ENCODE data around the gene TNFRSF1A.

TNFRSF1A gene

GRCh38 chr12:6315704-6316597 is 25.9 kb downstream of the TNFRSF1A start:
- no peak for DNase-seq (ENCODE audit: low spot score)
- TF ChIP-seq CTCF (IDR thresholded peaks at IDR 0.05) = no peak
- no peak overlapping the region for H3K27ac ChIP-seq
- no peak overlapping the region for H3K4me3 ChIP-seq

GRCh38 chr12:6315184-6315583 is 26.7 kb downstream of the TNFRSF1A start:
- TF ChIP-seq CTCF (IDR thresholded peaks at IDR 0.05) = no peak
- DNase-seq (ENCODE audit: low spot score) = no peak
- H3K4me3 ChIP-seq = no peak overlapping the region
- H3K27ac ChIP-seq = no peak overlapping the region

GRCh38 chr12:6314776-6315175 is 27.1 kb downstream of the TNFRSF1A start:
- no peak overlapping the region for H3K27ac ChIP-seq
- no peak for TF ChIP-seq CTCF (IDR thresholded peaks at IDR 0.05)
- H3K4me3 ChIP-seq = no peak overlapping the region
- DNase-seq (ENCODE audit: low spot score) = no peak

GRCh38 chr12:6313326-6313940 is 28.4 kb downstream of the TNFRSF1A start:
- H3K4me3 ChIP-seq = no peak overlapping the region

GRCh38 chr12:6312529-6313325 is 29.1 kb downstream of the TNFRSF1A start:
- no peak overlapping the region for H3K27ac ChIP-seq
- H3K4me3 ChIP-seq = no peak overlapping the region
- no peak for DNase-seq (ENCODE audit: low spot score)
- no peak for TF ChIP-seq CTCF (IDR thresholded peaks at IDR 0.05)

More at GRCh38 chr12:6313326-6313940, 28.4 kb downstream of the TNFRSF1A start:
- no peak overlapping the region for H3K27ac ChIP-seq
- TF ChIP-seq CTCF (IDR thresholded peaks at IDR 0.05) = no peak
- DNase-seq (ENCODE audit: low spot score) = no peak

- Histone ChIP-seq H3K4me3 (no peak overlapping the region), H3K27ac (no peak overlapping the region)
- no peak for TF ChIP-seq CTCF (IDR thresholded peaks at IDR 0.05)
- no peak for DNase-seq (ENCODE audit: low spot score)
These were observed 29.9 kb downstream of the TNFRSF1A start for GRCh38 chr12:6311822-6312528.
